ENCODE measurements around the gene CDHR4. TPM values are rescaled to one million over a fixed set of nuclear protein-coding genes. Genes with fewer than 3 reads are reported as not detected.

CDHR4 gene
- total and polyA plus RNA-seq, 9 of the 15 experiments (the other 6 are each of a cell fraction or from before 2014, with no cell fraction given), result 0.21 TPM; not detected in 8

DNA sequence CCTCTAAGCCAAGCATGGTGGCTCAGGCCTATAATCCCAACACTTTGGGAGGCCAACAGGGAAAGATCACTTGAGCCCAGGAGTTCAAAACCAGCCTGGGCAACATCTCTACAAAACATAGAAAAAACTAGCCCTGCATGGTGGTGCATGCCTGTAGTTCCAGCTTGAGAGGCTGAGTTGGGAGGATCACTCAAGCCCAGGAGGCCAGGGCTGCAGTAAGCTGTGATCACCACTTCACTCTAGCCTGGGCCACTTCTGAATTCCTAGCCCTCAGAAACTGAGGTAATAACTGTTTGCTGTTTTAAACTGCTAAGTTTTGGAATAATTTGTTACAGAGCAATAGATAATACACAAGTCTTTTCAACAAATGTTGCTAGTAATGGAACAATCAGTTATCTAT lies 29.7 kb downstream of the CDHR4 start:
- no peak overlapping the region for H3K4me2 ChIP-seq (ENCODE audit: insufficient read depth, low read length)
- POLR2A ChIA-PET, result interaction anchor here (1.0 kb wide), 1 partner anchor 12 kb away, joined by 3 read pairs; no protein-coding TSS in a partner anchor
- in situ Hi-C loops (cut with MboI) (no loop called here), intact Hi-C loops (cut with micrococcal nuclease) (no loop called here)
- H4K20me1 ChIP-seq (replicated peaks; ENCODE audit: control insufficient read depth, insufficient read depth, low read length), result no peaks in the 10 kb centered on the region
- H3K4me3 ChIP-seq, result no peak overlapping the region
- BruUV-seq (replicated peaks), result no TSS peak
- H3K9me1 ChIP-seq (ENCODE audit: control insufficient read depth, insufficient read depth, low read length), result no peaks in the 10 kb centered on the region
- H3K9ac ChIP-seq (ENCODE audit: insufficient read depth in 1 of 2, low read depth in 2 of 2, low read length in 2 of 2), result no peak overlapping the region
- TF ChIP-seq ZNF589 (CRISPR knock-in tag; IDR thresholded peaks at IDR 0.05; ENCODE audit: low read depth) (no peak), HSF4 (CRISPR knock-in tag; IDR thresholded peaks at IDR 0.05; ENCODE audit: borderline replicate concordance) (no peak), KLF6 (CRISPR knock-in tag; IDR thresholded peaks at IDR 0.05; ENCODE audit: borderline replicate concordance) (no peak)
- DNase-seq (ENCODE audit: extremely low read depth in 1 of 4, low spot score in 3 of 4) (no peak), FAIRE-seq (no peak), ATAC-seq (peak; percentile 53)
- H3K4me1 ChIP-seq (replicated peaks in 1 of 2; ENCODE audit: control insufficient read depth in 2 of 2, insufficient read depth in 2 of 2, low read length in 2 of 2), result no peaks in the 10 kb centered on the region; a peak in 1 of 5 replicates
- H3K79me2 ChIP-seq (ENCODE audit: control insufficient read depth, insufficient read depth, low read length), result peaks cover 77% of the 10 kb centered on the region
- CTCF ChIA-PET (ENCODE audit: low intra/inter-chr PET ratio), result no interaction called here
- H2AFZ ChIP-seq (ENCODE audit: low read depth, low read length), result no peak overlapping the region
- peaks cover 18% of the 10 kb centered on the region; the same call in 2 of the 3 replicates for H3K36me3 ChIP-seq (ENCODE audit: control insufficient read depth, insufficient read depth, low read length)
- H3K27me3 ChIP-seq (ENCODE audit: control insufficient read depth in 2 of 2, insufficient read depth in 2 of 2, low read length in 2 of 2), result no peaks in the 10 kb centered on the region
- H3K9me3 ChIP-seq (replicated peaks; ENCODE audit: control insufficient read depth, insufficient read depth, low read depth, low read length), result no peaks in the 10 kb centered on the region
- H3K27ac ChIP-seq (ENCODE audit: extremely low read depth, low read depth, low read length), result no peak overlapping the region

DNA sequence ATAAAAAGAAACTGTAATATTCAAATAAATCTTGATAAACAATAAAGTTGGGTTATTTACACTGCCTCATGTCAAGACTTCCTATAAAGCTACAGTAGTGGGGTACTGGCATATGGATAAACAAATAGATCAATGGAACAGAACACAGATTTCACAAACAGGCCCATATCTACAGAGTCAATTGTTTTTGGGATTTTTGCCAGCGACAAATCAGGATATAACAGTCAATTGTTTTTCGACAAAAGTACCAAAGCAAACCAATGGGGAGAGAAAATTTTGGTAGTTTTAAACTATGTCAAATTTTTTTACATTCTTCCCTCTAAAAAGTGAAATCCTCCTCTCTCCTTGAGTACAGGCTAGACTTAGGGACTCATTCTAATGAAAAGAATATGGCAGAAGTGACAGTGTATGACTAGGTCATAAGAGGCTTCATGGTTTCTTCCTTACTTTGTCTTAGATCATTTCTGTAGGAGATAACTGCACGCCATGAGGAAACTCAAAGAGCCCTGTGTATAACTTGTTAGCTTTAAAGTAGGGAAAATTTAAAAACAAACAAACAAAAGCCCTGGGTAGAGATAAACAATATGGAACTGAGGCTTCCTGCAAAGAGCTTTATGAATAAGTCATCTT lies 30.3 kb downstream of the CDHR4 start:
- FAIRE-seq (no peak), ATAC-seq (no peak), DNase-seq (ENCODE audit: extremely low read depth in 1 of 4, low spot score in 3 of 4) (no peak)
- no peaks in the 10 kb centered on the region for H3K9me1 ChIP-seq (ENCODE audit: control insufficient read depth, insufficient read depth, low read length)
- peaks cover 77% of the 10 kb centered on the region for H3K79me2 ChIP-seq (ENCODE audit: control insufficient read depth, insufficient read depth, low read length)
- no peak overlapping the region for H3K4me2 ChIP-seq (ENCODE audit: insufficient read depth, low read length)
- no TSS peak for BruUV-seq (replicated peaks)
- no peaks in the 10 kb centered on the region for H3K27me3 ChIP-seq (ENCODE audit: control insufficient read depth in 2 of 2, insufficient read depth in 2 of 2, low read length in 2 of 2)
- no peaks in the 10 kb centered on the region for H4K20me1 ChIP-seq (replicated peaks; ENCODE audit: control insufficient read depth, insufficient read depth, low read length)
- H3K9ac ChIP-seq (ENCODE audit: insufficient read depth in 1 of 2, low read depth in 2 of 2, low read length in 2 of 2), result no peak overlapping the region
- H3K27ac ChIP-seq (ENCODE audit: extremely low read depth, low read depth, low read length), result no peak overlapping the region
- H3K4me1 ChIP-seq (replicated peaks in 1 of 2; ENCODE audit: control insufficient read depth in 2 of 2, insufficient read depth in 2 of 2, low read length in 2 of 2), result no peaks in the 10 kb centered on the region; a peak in 1 of 5 replicates
- WGBS (ENCODE audit: insufficient coverage, low coverage, missing lambda C conversion rate), result 77% methylated on average over 3 of the region's 3 CpGs
- POLR2A ChIA-PET, result no interaction called here
- H3K9me3 ChIP-seq (replicated peaks; ENCODE audit: control insufficient read depth, insufficient read depth, low read depth, low read length), result no peaks in the 10 kb centered on the region
- CTCF ChIA-PET (ENCODE audit: low intra/inter-chr PET ratio), result no interaction called here
- H2AFZ ChIP-seq (ENCODE audit: low read depth, low read length), result no peak overlapping the region
- TF ChIP-seq ZNF197 (CRISPR knock-in tag; IDR thresholded peaks at IDR 0.05; ENCODE audit: low read depth), result no peak
- peaks cover 16% of the 10 kb centered on the region; the same call in 2 of the 3 replicates for H3K36me3 ChIP-seq (ENCODE audit: control insufficient read depth, insufficient read depth, low read length)
- in situ Hi-C loops (cut with MboI), result no loop called here
- intact Hi-C loops (cut with micrococcal nuclease), result no loop called here
- no peak overlapping the region for H3K4me3 ChIP-seq
